ENCODE results near the gene PTPRA.

PTPRA gene

DNA sequence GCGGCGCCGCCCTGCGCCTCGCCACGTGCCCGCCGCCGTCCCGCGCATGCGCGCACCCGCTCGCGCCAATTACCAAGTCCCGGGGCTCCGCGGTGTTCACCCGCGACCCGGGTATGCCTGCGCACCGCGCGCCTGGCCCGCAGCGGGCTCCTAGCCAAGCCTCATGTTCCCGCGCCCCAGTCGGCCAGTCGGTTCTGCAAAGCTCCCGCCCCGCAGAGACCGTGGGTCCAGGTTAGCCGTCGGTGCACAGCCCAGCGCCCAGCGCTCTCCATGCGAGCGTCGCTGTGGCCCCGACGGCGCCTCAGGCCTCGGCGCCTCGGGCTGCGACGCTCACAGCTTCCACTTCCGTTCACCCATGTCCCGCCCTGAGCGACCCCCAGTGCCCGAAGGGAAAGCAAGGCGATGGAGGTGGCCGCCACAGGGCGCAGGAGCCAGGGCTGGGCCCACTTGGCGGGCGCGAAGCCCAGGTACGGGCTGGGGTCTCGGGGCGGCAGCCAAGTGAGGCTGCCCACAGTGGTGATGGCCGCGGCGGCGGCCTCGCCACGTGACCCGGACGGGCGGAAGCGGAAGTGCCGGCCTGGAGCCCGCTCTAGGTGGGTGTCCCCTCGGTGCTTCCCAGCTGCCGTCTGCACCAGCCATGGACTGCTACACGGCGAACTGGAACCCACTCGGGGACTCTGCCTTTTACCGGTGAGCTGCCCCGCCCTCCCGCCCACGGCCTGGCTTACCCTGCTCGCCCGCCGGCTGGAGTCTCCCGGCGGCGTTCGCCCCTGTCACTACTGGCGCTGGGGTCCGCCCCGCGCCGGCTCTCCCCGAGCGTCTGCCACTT, 32.9 kb upstream of the PTPRA start, which contains the start of the genes PCED1A and VPS16:
PCED1A (minus strand) TSS at position 518 of the 829 bp plus-strand sequence. CDS start 743 bp downstream, outside the sequence.
VPS16 (plus strand) TSS at position 608 of the 829 bp plus-strand sequence; CDS start at position 638, 30 bp downstream.
- peak; percentile 99 for DNase-seq (ENCODE audit: low spot score)
- TF ChIP-seq, protein P1, sequence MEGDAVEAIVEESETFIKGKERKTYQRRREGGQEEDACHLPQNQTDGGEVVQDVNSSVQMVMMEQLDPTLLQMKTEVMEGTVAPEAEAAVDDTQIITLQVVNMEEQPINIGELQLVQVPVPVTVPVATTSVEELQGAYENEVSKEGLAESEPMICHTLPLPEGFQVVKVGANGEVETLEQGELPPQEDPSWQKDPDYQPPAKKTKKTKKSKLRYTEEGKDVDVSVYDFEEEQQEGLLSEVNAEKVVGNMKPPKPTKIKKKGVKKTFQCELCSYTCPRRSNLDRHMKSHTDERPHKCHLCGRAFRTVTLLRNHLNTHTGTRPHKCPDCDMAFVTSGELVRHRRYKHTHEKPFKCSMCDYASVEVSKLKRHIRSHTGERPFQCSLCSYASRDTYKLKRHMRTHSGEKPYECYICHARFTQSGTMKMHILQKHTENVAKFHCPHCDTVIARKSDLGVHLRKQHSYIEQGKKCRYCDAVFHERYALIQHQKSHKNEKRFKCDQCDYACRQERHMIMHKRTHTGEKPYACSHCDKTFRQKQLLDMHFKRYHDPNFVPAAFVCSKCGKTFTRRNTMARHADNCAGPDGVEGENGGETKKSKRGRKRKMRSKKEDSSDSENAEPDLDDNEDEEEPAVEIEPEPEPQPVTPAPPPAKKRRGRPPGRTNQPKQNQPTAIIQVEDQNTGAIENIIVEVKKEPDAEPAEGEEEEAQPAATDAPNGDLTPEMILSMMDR (IDR thresholded peaks at IDR 0.05; ENCODE audit: extremely low read depth, missing control alignments), result no peak

DNA sequence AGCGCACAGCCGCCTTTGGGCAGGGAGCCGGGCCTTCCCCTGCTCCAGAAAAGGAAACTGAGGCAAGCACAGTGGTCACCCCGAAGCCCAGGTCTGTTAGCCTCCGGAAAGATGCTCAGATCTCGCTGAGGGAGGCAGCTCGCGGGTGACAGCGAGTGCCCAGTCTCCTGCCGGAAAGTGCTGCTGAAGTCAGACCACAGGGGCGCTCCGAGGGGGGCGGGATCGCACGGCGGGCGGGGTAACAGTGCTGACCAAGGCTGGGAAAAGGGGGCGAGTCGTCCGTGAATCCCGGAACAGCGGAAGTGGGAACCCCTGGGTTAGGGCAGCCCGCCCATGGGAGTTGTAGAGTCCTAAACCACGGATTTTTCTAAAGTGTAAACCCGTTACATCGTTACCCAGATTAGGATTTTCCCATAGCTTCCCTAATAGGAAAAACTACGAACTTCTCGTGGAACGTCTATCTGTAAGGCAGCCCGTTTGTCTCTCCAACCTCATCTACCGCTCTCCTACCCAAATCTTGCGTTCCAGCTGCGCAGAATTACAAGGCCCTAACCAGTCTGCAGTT, 32.2 kb upstream of the PTPRA start:
- TF ChIP-seq, protein P1 (IDR thresholded peaks at IDR 0.05; ENCODE audit: extremely low read depth, missing control alignments), result no peak
- peak; percentile 67 for DNase-seq (ENCODE audit: low spot score)

DNA sequence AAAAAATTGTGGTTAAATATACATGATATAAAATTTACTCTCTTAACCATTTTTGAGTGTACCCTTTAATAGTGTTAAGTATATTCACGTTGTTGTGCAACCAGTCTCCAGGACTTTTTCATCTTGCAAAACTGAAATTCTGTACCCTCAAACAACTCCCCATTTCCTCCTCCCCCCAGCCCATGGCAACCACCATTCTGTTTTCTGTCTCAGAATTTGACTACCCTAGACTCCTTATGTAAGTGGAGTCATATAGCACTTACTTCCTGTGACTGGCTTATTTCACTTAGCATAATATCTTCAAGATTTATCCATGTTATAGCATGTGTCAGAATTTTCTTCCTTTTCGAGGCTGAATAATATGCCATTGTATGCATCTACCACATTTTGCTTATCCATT, 27.7 kb upstream of the PTPRA start:
- no peak for DNase-seq (ENCODE audit: low spot score)
- TF ChIP-seq, protein P1 (IDR thresholded peaks at IDR 0.05; ENCODE audit: extremely low read depth, missing control alignments), result no peak

DNA sequence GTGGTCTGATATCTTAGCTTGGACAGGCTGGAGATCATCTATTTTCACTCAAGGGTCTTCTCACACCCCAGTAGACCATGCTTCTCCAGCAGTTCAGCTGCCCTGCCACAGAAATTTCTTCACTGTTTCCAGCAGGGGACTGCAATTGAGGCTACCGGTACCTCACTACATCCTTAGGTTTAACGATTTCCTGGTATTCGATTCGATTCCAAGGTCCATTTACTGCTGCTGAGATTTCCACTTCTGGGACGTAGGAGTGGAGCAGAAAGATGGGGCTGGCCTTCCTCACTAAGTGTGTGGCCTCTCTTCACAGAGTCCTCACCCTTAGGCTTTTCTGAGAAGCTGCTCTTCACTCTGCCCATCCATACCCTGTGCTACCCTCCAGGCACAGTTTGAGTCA, 26.6 kb upstream of the PTPRA start:
- DNase-seq (ENCODE audit: low spot score), result no peak
- TF ChIP-seq, protein P1 (IDR thresholded peaks at IDR 0.05; ENCODE audit: extremely low read depth, missing control alignments), result no peak

DNA sequence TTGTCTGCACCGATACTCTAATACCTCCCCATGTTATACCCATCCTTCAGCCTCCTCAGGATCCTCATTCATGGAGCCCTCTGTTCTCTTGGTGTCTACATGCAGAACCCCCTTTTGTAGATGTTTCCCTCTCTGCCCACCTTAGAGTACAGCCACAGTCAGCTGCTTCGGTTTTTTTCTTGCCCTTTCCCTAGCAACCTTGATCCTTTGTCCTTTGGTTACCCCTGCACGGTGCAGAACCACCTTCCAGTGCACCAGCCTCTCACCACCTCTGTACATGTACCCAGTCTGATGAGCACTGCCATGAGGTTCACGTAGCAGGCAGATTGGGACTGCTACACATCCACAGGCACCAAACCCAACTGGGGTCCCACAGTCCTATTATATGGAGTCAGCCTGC, 25.5 kb upstream of the PTPRA start:
- TF ChIP-seq, protein P1 (IDR thresholded peaks at IDR 0.05; ENCODE audit: extremely low read depth, missing control alignments), result no peak

DNA sequence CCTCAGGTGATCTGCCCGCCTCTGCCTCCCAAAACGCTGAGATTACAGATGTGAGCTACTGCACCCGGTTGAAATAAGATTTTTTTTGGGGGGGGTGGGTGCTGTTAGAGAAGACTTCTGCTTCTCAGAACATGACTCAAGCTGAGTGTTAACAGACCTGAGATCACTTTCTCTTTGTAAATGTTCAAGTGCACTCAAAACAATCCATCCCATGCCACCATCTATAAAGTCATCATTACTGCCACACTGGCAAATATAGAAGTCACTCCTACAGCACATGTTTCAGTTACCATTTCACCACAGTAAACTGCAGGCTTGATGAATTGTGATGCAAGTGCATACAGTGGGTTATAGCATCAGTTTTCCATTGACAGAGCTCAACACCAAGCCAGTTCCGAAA, 23.8 kb upstream of the PTPRA start:
- no peak for DNase-seq (ENCODE audit: low spot score)
- TF ChIP-seq, protein P1 (IDR thresholded peaks at IDR 0.05; ENCODE audit: extremely low read depth, missing control alignments), result no peak

More for the DNA sequence above, 25.5 kb upstream of the PTPRA start:
- no peak for DNase-seq (ENCODE audit: low spot score)

DNA sequence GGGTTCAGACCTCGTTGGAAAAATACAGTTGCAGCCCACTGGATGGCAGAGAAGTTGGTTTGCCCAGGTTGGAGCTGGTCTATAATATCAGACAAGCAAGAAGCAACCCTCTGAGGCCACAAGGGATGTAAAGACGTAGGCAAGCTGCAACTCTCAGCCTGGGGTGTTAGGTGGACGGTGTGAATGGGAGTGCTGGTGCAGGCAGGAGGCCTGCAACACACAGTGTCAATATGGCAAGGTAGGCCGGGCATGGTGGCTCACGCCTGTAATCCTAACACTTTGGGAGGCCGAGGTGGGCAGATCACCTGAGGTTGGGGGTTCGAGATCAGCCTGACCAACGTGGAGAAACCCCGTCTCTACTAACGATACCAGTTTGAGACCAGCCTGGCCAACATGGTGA, 22.2 kb upstream of the PTPRA start:
- TF ChIP-seq, protein P1 (IDR thresholded peaks at IDR 0.05; ENCODE audit: extremely low read depth, missing control alignments), result no peak
- no peak for DNase-seq (ENCODE audit: low spot score)
